Lower leg skin (tissue), 3 donors: ENCODE measurements around the gene B3GALT5.

ENCODE experiments used
- CTCF ChIP-seq, 3 donors: fragments of 450-650 bp; IDR thresholded peaks; one replicate each; pipeline ENCODE4 v1.5.1; 2016; ENCODE audit warnings: antibody characterized with exemption in 3 of 3, mild to moderate bottlenecking in 3 of 3, moderate library complexity in 2 of 3
- POLR2A ChIP-seq, 2 donors: fragments of 450-650 bp; IDR thresholded peaks; one replicate each; pipeline ENCODE4 v1.6.1; 2016 to 2017; ENCODE audit warnings: antibody characterized with exemption in 2 of 2, mild to moderate bottlenecking in 1 of 2, moderate library complexity in 1 of 2

DNA sequence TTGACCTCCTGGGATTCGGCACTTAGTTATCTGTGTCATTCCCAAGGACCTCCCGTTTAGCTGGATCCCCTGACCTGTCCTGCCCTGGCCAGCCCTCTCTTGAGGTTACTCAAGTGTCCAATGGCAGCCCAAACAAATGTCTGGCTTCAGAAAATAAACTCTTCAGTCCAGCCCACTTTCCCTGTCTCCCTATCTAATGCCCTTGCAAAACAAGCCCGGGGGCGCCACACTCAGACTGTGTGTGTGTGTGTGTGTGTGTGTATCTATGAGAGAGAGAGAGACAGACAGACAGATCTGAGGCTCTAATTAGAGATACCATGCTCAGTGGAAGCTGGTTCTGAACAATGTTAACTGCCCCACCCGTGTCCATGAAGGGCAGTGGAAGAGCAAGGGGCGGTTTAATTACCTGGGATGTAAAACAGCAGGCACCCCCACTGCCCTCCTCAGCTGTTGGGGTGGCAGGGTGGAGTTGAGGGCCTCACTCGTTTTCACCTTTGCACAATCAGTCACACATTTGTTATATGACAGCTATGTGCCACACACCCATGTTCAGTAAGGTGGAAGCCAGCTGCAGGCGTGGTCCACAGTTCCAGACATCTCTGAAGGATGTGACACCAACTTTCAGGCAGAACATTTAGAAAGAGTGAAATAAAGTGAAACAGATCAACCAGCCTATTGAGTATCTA lies 57.4 kb downstream of the B3GALT5 start:
- TF ChIP-seq CTCF (IDR thresholded peaks at IDR 0.05) (no peak), POLR2A (IDR thresholded peaks at IDR 0.05) (no peak)
